ENCODE results near the gene SLC17A2. TPM values are rescaled to one million over a fixed set of nuclear protein-coding genes. Genes with fewer than 3 reads are reported as not detected.

The SLC17A2 gene
- total RNA-seq, 3 donors from 2014 or later = 0.33 TPM; not detected in 2

- no peak for ATAC-seq
- Mint-ChIP-seq H3K27me3 (ENCODE audit: low read depth) (no peaks in the 10 kb centered on the region), H3K36me3 (ENCODE audit: insufficient read depth) (no peaks in the 10 kb centered on the region), H3K4me3 (no peak overlapping the region), H3K9me3 (no peaks in the 10 kb centered on the region), H3K4me1 (ENCODE audit: low read depth) (no peaks in the 10 kb centered on the region)
- no peak for DNase-seq
These were observed 34.7 kb downstream of the SLC17A2 start for GRCh38 chr6:25895771-25896170.

- no peak overlapping the region for H3K4me3 Mint-ChIP-seq
- no peak for ATAC-seq
- no peak for DNase-seq
These were observed 36.7 kb downstream of the SLC17A2 start for GRCh38 chr6:25893778-25894177.

GRCh38 chr6:25892877-25893276, 37.6 kb downstream of the SLC17A2 start:
- ATAC-seq = no peak
- no peaks in the 10 kb centered on the region for H3K27me3 Mint-ChIP-seq (ENCODE audit: low read depth)
- H3K4me1 Mint-ChIP-seq (ENCODE audit: low read depth) = no peaks in the 10 kb centered on the region
- DNase-seq = no peak
- H3K9me3 Mint-ChIP-seq = no peaks in the 10 kb centered on the region
- no peak overlapping the region for H3K4me3 Mint-ChIP-seq
- no peaks in the 10 kb centered on the region for H3K36me3 Mint-ChIP-seq (ENCODE audit: insufficient read depth)

More at GRCh38 chr6:25893778-25894177, 36.7 kb downstream of the SLC17A2 start:
- Mint-ChIP-seq H3K27me3 (ENCODE audit: low read depth) (no peaks in the 10 kb centered on the region), H3K9me3 (no peaks in the 10 kb centered on the region), H3K4me1 (ENCODE audit: low read depth) (no peaks in the 10 kb centered on the region), H3K36me3 (ENCODE audit: insufficient read depth) (no peaks in the 10 kb centered on the region)

- no peak for ATAC-seq
These were observed 40.3 kb downstream of the SLC17A2 start for GRCh38 chr6:25889877-25890853.

GRCh38 chr6:25888626-25889025, 41.9 kb downstream of the SLC17A2 start:
- no peaks in the 10 kb centered on the region for H3K9me3 Mint-ChIP-seq
- no peaks in the 10 kb centered on the region for H3K36me3 Mint-ChIP-seq (ENCODE audit: insufficient read depth)
- ATAC-seq = no peak
- H3K27me3 Mint-ChIP-seq (ENCODE audit: low read depth) = no peaks in the 10 kb centered on the region
- no peak overlapping the region for H3K4me3 Mint-ChIP-seq
- no peaks in the 10 kb centered on the region for H3K4me1 Mint-ChIP-seq (ENCODE audit: low read depth)
- DNase-seq = no peak

More at GRCh38 chr6:25889877-25890853, 40.3 kb downstream of the SLC17A2 start:
- Mint-ChIP-seq H3K27me3 (ENCODE audit: low read depth) (no peaks in the 10 kb centered on the region), H3K4me1 (ENCODE audit: low read depth) (no peaks in the 10 kb centered on the region), H3K36me3 (ENCODE audit: insufficient read depth) (no peaks in the 10 kb centered on the region), H3K4me3 (no peak overlapping the region), H3K9me3 (no peaks in the 10 kb centered on the region)
- DNase-seq = no peak

- Mint-ChIP-seq H3K4me1 (ENCODE audit: low read depth) (peaks cover 5% of the 10 kb centered on the region), H3K4me3 (no peak overlapping the region), H3K27me3 (ENCODE audit: low read depth) (no peaks in the 10 kb centered on the region), H3K36me3 (ENCODE audit: insufficient read depth) (no peaks in the 10 kb centered on the region), H3K9me3 (no peaks in the 10 kb centered on the region)
- no peak for DNase-seq
- ATAC-seq = no peak
These were observed 44.4 kb downstream of the SLC17A2 start for GRCh38 chr6:25886066-25886465.

GRCh38 chr6:25883991-25884390, 46.5 kb downstream of the SLC17A2 start:
- Mint-ChIP-seq H3K4me1 (ENCODE audit: low read depth) (peaks cover 5% of the 10 kb centered on the region), H3K9me3 (no peaks in the 10 kb centered on the region), H3K36me3 (ENCODE audit: insufficient read depth) (no peaks in the 10 kb centered on the region), H3K27me3 (ENCODE audit: low read depth) (no peaks in the 10 kb centered on the region), H3K4me3 (no peak overlapping the region)
- ATAC-seq = no peak
- no peak for DNase-seq

GRCh38 chr6:25883536-25883935, 47.0 kb downstream of the SLC17A2 start:
- no peak for ATAC-seq
- Mint-ChIP-seq H3K9me3 (no peaks in the 10 kb centered on the region), H3K4me3 (no peak overlapping the region), H3K36me3 (ENCODE audit: insufficient read depth) (no peaks in the 10 kb centered on the region), H3K27me3 (ENCODE audit: low read depth) (peaks cover 3% of the 10 kb centered on the region), H3K4me1 (ENCODE audit: low read depth) (peaks cover 5% of the 10 kb centered on the region)
- no peak for DNase-seq

- peak; percentile 34 to 84 for ATAC-seq
- peaks cover 3% of the 10 kb centered on the region for H3K27me3 Mint-ChIP-seq (ENCODE audit: low read depth)
- H3K4me1 Mint-ChIP-seq (ENCODE audit: low read depth) = peaks cover 5% of the 10 kb centered on the region
- no peaks in the 10 kb centered on the region for H3K9me3 Mint-ChIP-seq
- peak overlapping the region; percentile 77 for H3K4me3 Mint-ChIP-seq
- no peaks in the 10 kb centered on the region for H3K36me3 Mint-ChIP-seq (ENCODE audit: insufficient read depth)
- peak; percentile 27 for DNase-seq
These were observed 48.4 kb downstream of the SLC17A2 start for GRCh38 chr6:25882051-25882496.

- Mint-ChIP-seq H3K9me3 (no peaks in the 10 kb centered on the region), H3K4me3 (no peak overlapping the region)
- ATAC-seq = no peak
These were observed 49.9 kb downstream of the SLC17A2 start for GRCh38 chr6:25880601-25881000.

GRCh38 chr6:25878721-25879322, 51.7 kb downstream of the SLC17A2 start:
- peaks cover 3% of the 10 kb centered on the region for H3K27me3 Mint-ChIP-seq (ENCODE audit: low read depth)
- H3K4me1 Mint-ChIP-seq (ENCODE audit: low read depth) = peaks cover 18% of the 10 kb centered on the region
- ATAC-seq (no peak), DNase-seq (no peak)
- no peaks in the 10 kb centered on the region for H3K9me3 Mint-ChIP-seq
- H3K4me3 Mint-ChIP-seq = no peak overlapping the region
- H3K36me3 Mint-ChIP-seq (ENCODE audit: insufficient read depth) = no peaks in the 10 kb centered on the region

More at GRCh38 chr6:25880601-25881000, 49.9 kb downstream of the SLC17A2 start:
- Mint-ChIP-seq H3K36me3 (ENCODE audit: insufficient read depth) (no peaks in the 10 kb centered on the region), H3K27me3 (ENCODE audit: low read depth) (peaks cover 3% of the 10 kb centered on the region), H3K4me1 (ENCODE audit: low read depth) (peaks cover 7% of the 10 kb centered on the region)
- DNase-seq = no peak

GRCh38 chr6:25875926-25876602, 54.4 kb downstream of the SLC17A2 start:
- Mint-ChIP-seq H3K4me3 (no peak overlapping the region), H3K36me3 (ENCODE audit: insufficient read depth) (no peaks in the 10 kb centered on the region), H3K27me3 (ENCODE audit: low read depth) (peaks cover 3% of the 10 kb centered on the region), H3K4me1 (ENCODE audit: low read depth) (peaks cover 27% of the 10 kb centered on the region), H3K9me3 (no peaks in the 10 kb centered on the region)
- ATAC-seq (no peak), DNase-seq (no peak)

GRCh38 chr6:25875563-25875905, 55.0 kb downstream of the SLC17A2 start:
- H3K36me3 Mint-ChIP-seq (ENCODE audit: insufficient read depth) = no peaks in the 10 kb centered on the region
- ATAC-seq (no peak), DNase-seq (no peak)
- H3K27me3 Mint-ChIP-seq (ENCODE audit: low read depth) = peaks cover 3% of the 10 kb centered on the region
- H3K4me1 Mint-ChIP-seq (ENCODE audit: low read depth) = peaks cover 27% of the 10 kb centered on the region
- no peaks in the 10 kb centered on the region for H3K9me3 Mint-ChIP-seq
- no peak overlapping the region for H3K4me3 Mint-ChIP-seq

- no peak for ATAC-seq
- no peak for DNase-seq
- H3K36me3 Mint-ChIP-seq (ENCODE audit: insufficient read depth) = no peaks in the 10 kb centered on the region
- no peak overlapping the region for H3K4me3 Mint-ChIP-seq
- no peaks in the 10 kb centered on the region for H3K9me3 Mint-ChIP-seq
- H3K27me3 Mint-ChIP-seq (ENCODE audit: low read depth) = peaks cover 3% of the 10 kb centered on the region
- H3K4me1 Mint-ChIP-seq (ENCODE audit: low read depth) = peaks cover 27% of the 10 kb centered on the region
These were observed 55.5 kb downstream of the SLC17A2 start for GRCh38 chr6:25874822-25875562.

Measured in activated T-cell treated with anti-CD3 and anti-CD28 coated beads, Interleukin-2, amount 50 U/mL, for 4 hours (primary cell).